ENCODE results near the gene ABHD8.

The ABHD8 gene

DNA sequence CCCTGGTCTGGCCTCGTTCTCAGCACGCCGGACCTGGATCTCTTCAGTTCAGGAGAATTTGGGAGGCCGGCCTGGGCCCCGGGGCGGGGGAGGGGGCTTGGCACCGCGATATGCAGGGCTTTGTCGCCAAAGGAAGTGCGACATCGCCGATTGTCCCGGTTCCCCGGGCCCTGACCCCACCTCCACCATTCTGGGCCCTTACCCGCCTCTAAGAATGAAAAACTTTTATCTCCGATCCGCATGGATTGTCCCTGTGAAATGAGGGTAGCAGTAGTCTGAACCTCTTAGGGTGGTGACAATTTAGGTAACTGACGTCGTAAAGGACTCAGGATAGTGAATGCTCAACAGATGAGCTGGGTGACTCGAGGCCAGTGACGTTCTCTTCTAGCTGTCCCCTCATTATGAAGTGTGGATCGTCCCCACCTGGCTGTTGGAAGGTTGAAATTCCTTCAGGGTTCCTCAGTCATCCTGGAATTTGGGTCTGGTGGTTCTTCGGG is 6.8 kb upstream of the ABHD8 start:
- TF ChIP-seq TAF1 (IDR thresholded peaks at IDR 0.05; ENCODE audit: borderline replicate concordance, insufficient read depth, low read length) (no peak), FOXP2 (optimal IDR thresholded peaks at IDR 0.05; ENCODE audit: borderline replicate concordance, extremely low read depth, extremely low read length, insufficient read depth) (no peak), POLR2AphosphoS5 (IDR thresholded peaks at IDR 0.05; ENCODE audit: low read depth, low read length) (no peak), SIN3A (IDR thresholded peaks at IDR 0.05; ENCODE audit: borderline replicate concordance, insufficient read depth, low read length) (no peak)
- TF ChIP-seq, protein P1, sequence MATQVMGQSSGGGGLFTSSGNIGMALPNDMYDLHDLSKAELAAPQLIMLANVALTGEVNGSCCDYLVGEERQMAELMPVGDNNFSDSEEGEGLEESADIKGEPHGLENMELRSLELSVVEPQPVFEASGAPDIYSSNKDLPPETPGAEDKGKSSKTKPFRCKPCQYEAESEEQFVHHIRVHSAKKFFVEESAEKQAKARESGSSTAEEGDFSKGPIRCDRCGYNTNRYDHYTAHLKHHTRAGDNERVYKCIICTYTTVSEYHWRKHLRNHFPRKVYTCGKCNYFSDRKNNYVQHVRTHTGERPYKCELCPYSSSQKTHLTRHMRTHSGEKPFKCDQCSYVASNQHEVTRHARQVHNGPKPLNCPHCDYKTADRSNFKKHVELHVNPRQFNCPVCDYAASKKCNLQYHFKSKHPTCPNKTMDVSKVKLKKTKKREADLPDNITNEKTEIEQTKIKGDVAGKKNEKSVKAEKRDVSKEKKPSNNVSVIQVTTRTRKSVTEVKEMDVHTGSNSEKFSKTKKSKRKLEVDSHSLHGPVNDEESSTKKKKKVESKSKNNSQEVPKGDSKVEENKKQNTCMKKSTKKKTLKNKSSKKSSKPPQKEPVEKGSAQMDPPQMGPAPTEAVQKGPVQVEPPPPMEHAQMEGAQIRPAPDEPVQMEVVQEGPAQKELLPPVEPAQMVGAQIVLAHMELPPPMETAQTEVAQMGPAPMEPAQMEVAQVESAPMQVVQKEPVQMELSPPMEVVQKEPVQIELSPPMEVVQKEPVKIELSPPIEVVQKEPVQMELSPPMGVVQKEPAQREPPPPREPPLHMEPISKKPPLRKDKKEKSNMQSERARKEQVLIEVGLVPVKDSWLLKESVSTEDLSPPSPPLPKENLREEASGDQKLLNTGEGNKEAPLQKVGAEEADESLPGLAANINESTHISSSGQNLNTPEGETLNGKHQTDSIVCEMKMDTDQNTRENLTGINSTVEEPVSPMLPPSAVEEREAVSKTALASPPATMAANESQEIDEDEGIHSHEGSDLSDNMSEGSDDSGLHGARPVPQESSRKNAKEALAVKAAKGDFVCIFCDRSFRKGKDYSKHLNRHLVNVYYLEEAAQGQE (IDR thresholded peaks at IDR 0.05; ENCODE audit: insufficient read depth in 1 of 2, low read depth in 2 of 2, low read length in 2 of 2), result no peak

DNA sequence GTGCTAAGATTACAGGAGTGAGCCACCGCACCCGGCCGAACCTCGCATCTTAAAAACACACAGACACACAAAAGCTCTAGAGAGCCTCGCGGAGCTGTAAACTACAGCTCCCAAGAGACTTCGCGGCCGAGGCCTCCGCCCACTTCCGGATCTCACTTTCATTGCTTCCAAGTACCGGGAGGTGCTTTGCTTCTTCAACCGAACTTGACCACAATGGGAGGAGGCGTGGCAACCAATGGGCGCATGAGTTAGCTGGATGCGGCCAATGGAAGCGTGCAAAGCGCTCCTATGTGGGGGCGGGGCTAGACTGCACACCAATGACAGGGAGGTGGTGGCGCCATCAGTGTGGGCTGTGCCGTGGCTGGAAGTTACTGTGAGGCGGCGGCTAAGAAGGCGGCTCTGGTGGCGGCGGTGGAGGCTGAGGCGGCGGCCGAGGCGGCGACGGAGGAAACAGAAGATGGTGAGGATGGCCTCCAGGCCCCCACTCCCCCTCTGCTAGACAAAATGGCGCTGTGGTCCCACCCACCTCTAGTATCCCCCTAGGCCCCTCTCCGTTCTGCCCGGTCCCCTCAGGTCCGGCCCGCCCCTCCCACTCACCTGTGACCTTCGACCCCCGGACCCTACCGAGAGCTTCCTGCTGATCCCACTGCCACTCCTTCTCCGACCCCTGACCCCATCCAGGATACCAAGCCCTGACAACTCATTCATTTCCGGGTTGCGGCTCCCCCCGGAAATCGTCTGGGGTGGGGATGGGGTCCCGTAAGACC is 6.2 kb upstream of the ABHD8 start, which contains the start of gene DDA1:
DDA1 (plus strand) TSS at position 366 of the 767 bp plus-strand sequence; CDS start at position 458, 92 bp downstream.
- TF ChIP-seq POLR2AphosphoS5 (IDR thresholded peaks at IDR 0.05; ENCODE audit: low read depth, low read length), result peak; percentile 70
- peak; percentile 80 for TF ChIP-seq TAF1 (IDR thresholded peaks at IDR 0.05; ENCODE audit: borderline replicate concordance, insufficient read depth, low read length)
- TF ChIP-seq SIN3A (IDR thresholded peaks at IDR 0.05; ENCODE audit: borderline replicate concordance, insufficient read depth, low read length), result no peak
- TF ChIP-seq, protein P1 (IDR thresholded peaks at IDR 0.05; ENCODE audit: insufficient read depth in 1 of 2, low read depth in 2 of 2, low read length in 2 of 2), result no peak
- no peak for TF ChIP-seq FOXP2 (optimal IDR thresholded peaks at IDR 0.05; ENCODE audit: borderline replicate concordance, extremely low read depth, extremely low read length, insufficient read depth)

DNA sequence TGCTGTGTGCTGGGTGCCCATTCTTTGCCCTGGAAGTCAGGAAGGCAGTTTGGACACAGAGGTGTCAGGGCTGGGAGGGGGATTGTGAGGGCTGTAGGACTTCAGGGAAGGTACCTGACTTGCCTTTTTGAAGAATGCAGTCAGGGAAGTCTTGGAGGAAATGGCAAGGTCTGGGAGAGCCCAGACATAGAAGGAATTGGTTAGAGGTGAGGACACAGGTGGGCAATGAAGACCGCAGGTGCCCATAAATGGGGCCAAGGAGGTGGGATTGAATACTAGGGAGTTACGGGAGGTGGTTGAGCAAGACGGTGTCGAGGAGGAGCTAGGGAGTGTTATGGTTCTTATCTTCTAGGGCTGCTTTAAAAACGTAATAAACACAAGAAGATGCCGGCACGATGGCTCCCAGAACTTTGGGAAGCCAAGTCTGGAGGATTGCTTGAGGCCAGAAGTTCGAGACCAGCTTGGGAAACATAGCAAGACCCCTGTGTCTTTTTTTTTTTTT is 4.7 kb upstream of the ABHD8 start:
- TF ChIP-seq POLR2AphosphoS5 (IDR thresholded peaks at IDR 0.05; ENCODE audit: low read depth, low read length), result no peak
- TF ChIP-seq SIN3A (IDR thresholded peaks at IDR 0.05; ENCODE audit: borderline replicate concordance, insufficient read depth, low read length), result no peak

DNA sequence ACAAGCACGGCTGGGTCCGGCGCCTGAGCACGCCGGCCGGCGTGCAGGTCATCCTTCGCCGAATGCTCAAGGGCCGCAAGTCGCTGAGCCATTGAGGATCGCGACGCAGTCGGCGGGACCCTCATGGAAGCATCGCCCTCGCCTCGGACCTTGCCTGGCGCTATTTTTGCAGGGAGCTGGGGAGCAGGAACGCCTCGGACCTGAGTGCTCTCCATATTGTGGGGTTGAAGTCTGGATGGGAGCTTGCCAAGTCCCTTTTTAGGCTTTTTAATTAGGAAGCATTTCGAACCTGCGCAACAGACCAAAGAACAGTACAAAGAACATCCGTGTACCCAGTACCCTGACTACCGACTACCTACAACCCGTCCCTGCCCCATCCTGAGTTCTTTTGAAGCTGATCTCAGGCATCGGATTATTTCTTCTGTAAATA is 3.1 kb upstream of the ABHD8 start:
- TF ChIP-seq, protein P1 (IDR thresholded peaks at IDR 0.05; ENCODE audit: insufficient read depth in 1 of 2, low read depth in 2 of 2, low read length in 2 of 2), result no peak
- TF ChIP-seq POLR2AphosphoS5 (IDR thresholded peaks at IDR 0.05; ENCODE audit: low read depth, low read length), result no peak
- TF ChIP-seq FOXP2 (optimal IDR thresholded peaks at IDR 0.05; ENCODE audit: borderline replicate concordance, extremely low read depth, extremely low read length, insufficient read depth), result no peak

DNA sequence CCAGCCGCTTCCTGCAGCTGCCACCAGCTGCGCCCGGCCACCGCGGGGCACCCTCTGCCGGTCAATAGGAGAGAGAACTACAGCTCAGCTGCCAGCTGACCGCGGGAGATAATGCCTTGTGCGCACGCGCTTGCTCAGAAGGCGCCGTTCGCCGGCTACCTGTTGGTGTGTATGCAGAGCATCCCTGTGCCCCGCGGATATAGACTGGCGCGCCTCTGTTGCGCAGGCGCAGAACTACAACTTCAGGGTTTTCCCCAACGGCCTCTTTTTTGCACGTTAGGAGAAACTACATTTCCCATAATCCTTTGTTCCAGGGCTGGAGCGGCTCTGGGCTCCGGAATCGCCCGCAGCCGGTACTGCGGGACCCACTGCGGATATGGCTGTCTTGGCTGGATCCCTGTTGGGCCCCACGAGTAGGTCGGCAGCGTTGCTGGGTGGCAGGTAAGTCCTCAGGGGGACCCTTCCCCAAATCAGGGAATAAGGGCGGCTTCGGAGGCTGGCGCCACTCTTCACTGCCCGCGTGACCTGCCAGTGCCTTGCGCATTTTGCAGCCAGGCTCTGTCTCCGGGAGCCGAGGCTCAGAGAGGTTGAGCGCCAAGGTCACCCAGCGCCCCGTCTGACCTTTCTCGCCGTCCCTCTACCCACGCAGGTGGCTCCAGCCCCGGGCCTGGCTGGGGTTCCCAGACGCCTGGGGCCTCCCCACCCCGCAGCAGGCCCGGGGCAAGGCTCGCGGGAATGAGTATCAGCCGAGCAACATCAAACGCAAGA is 2.5 kb upstream of the ABHD8 start, which contains the start of gene MRPL34:
MRPL34 (plus strand) TSS at position 356 of the 768 bp plus-strand sequence; CDS start at position 377, 21 bp downstream.
- TF ChIP-seq FOXP2 (optimal IDR thresholded peaks at IDR 0.05; ENCODE audit: borderline replicate concordance, extremely low read depth, extremely low read length, insufficient read depth) (peak; percentile 93), POLR2AphosphoS5 (IDR thresholded peaks at IDR 0.05; ENCODE audit: low read depth, low read length) (peak; percentile 74), SIN3A (IDR thresholded peaks at IDR 0.05; ENCODE audit: borderline replicate concordance, insufficient read depth, low read length) (no peak), TAF1 (IDR thresholded peaks at IDR 0.05; ENCODE audit: borderline replicate concordance, insufficient read depth, low read length) (peak; percentile 75)
- TF ChIP-seq, protein P1 (IDR thresholded peaks at IDR 0.05; ENCODE audit: insufficient read depth in 1 of 2, low read depth in 2 of 2, low read length in 2 of 2), result no peak
